Body of pancreas (tissue), 4 donors: Measurements from ENCODE around the gene CDH15.

Source experiments
- POLR2A ChIP-seq, 3 donors: fragments of 450-650 bp; IDR thresholded peaks; one replicate each; pipeline ENCODE4 v1.6.1; 2016; ENCODE audit warnings: antibody characterized with exemption in 3 of 3, mild to moderate bottlenecking in 2 of 3
- TF ChIP-seq, protein P1 (sequence below), 7 experiments: fragments of 450-650 bp in 4 of 7; fragments of 200-600 bp in 3 of 7; sonication (generic) in 3 of 7; IDR thresholded peaks; one replicate each; pipeline ENCODE4 v1.5.1; 2016 to 2019; ENCODE audit warnings: antibody characterized with exemption in 7 of 7

- TF ChIP-seq, protein P1, sequence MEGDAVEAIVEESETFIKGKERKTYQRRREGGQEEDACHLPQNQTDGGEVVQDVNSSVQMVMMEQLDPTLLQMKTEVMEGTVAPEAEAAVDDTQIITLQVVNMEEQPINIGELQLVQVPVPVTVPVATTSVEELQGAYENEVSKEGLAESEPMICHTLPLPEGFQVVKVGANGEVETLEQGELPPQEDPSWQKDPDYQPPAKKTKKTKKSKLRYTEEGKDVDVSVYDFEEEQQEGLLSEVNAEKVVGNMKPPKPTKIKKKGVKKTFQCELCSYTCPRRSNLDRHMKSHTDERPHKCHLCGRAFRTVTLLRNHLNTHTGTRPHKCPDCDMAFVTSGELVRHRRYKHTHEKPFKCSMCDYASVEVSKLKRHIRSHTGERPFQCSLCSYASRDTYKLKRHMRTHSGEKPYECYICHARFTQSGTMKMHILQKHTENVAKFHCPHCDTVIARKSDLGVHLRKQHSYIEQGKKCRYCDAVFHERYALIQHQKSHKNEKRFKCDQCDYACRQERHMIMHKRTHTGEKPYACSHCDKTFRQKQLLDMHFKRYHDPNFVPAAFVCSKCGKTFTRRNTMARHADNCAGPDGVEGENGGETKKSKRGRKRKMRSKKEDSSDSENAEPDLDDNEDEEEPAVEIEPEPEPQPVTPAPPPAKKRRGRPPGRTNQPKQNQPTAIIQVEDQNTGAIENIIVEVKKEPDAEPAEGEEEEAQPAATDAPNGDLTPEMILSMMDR (IDR thresholded peaks at IDR 0.05) = no peak
- no peak for TF ChIP-seq POLR2A (IDR thresholded peaks at IDR 0.05)
These were observed 8.3 kb upstream of the CDH15 start for GRCh38 chr16:89163297-89163696.
